DMS114 treated with DMSO at 0.1 percent for 48 hours (cell line): ENCODE data around the gene FBXO45.
A peak's percentile ranks its signal among the peaks of the same experiment; 100 is the strongest.
"Not testable (repeated sequence)": the region's sequence is repeated elsewhere in the genome, so short reads cannot be mapped to it uniquely, and the experiment has no call there.

Experiments
- DNase-seq: peaks from one replicate; lab custom pipeline; 2025; ENCODE audit not compliant: unreplicated experiment; lab: John Stamatoyannopoulos, UW

The FBXO45 gene

DNA sequence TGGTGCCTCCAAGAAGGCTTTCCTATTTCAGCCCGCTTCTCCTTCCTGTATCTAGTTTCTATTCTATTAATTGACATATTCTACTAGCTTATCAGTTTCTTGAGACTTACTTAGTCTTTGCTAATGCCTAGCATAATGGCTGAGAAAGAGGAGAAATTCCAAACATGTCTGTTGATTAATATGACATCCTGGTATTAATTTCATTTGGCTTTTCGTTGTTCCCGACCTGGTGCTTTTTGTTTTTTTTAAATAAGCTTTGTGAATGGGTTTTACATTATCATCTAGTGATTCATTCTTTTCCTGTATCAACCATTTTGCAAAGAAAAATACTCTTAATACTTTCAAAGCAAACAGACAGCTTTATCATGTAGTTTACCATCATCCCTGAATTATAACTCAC is 13.2 kb upstream of the FBXO45 start:
- no peak for DNase-seq

DNA sequence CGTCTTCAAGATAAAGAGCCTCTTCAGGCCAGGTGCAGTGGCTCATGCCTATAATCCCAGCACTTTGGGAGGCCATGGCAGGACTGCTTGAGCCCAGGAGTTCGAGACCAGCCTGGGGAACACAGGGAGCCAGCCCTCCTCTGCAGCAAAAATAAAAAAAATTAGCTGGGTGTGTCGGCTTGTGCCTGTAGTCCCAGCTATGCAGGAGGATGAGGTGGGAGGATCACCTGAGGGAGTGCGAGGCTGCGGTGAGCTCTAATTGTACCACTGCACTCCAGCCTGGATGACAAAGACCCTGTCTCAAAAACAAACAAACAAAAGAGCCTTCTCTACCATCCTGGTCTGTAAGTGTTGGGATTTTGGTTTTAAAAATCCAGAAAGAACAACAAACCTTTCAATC is 11.2 kb upstream of the FBXO45 start:
- DNase-seq, result no peak

- no peak for DNase-seq
Measured at GRCh38 chr3:196558476-196558875, 10.0 kb upstream of the FBXO45 start.

- no peak for DNase-seq
Measured at GRCh38 chr3:196559826-196560225, 8.6 kb upstream of the FBXO45 start.

DNA sequence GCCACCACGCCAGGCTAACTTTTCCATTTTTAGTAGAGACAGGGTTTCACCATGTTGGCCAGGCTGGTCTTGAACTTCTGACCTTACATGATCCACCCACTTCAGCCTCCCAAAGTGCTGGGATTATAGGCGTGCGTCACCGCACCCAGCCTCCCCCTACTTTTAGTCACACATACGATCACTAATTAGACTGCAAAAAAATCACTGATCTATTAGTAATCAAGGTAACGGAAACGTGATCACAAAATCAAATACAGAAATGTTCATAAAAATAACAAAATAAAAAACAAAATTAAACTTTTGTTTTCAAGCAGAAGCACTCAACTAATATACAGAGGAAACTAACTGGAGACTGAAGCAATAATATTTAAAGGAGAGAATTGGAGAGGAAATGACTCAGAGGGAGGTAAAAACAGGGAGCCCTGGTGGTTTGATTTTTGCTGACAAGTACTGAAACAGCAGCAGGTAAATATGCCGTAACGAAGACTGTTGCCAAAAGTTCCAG is 4.7 kb upstream of the FBXO45 start:
- DNase-seq, result no peak

- DNase-seq, result no peak
Measured at GRCh38 chr3:196569003-196569516, 600 bp downstream of the FBXO45 start.

DNA sequence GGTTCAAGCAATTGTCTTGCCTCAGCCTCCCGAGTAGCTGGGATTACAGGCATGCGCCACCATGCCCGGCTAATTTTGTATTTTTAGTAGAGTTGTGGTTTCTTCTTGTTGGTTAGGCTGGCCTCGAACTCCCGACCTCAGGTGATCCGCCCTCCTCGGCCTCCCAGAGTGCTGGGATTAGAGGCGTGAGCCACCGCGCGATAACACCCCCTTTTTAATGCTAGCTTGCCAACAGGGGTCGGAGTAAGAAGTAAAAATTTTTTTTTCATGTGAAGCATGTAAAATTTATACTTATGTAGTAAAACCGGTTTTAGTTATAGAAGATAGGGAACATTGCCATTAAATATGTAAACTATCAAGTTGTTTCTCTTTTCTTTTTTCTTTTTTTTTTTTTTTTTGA is 1.9 kb downstream of the FBXO45 start:
- DNase-seq, result not testable (repeated sequence)

DNA sequence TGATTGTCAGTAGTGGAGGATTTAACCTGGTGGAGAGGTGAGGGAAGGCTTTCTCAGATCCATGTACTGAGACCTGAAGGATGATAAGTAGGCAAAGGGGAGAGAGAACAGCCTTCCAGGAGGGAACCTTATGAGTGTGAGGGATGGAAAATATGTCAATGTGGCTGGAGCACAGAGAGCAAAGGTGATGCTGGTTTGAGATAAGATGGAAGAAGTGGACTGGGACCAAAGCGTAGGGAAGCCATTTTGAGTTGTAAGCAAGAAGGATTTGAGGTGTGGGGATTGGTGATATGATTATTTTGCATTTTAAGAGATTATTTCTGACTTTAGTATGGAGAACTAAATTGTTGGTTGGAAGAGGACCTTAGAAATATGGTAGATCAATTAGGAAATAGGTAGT is 3.9 kb downstream of the FBXO45 start:
- DNase-seq, result no peak

- no peak for DNase-seq
Measured at GRCh38 chr3:196585044-196585757, 16.7 kb downstream of the FBXO45 start.

- DNase-seq, result no peak
Measured at GRCh38 chr3:196590279-196590678, 21.8 kb downstream of the FBXO45 start.

DNA sequence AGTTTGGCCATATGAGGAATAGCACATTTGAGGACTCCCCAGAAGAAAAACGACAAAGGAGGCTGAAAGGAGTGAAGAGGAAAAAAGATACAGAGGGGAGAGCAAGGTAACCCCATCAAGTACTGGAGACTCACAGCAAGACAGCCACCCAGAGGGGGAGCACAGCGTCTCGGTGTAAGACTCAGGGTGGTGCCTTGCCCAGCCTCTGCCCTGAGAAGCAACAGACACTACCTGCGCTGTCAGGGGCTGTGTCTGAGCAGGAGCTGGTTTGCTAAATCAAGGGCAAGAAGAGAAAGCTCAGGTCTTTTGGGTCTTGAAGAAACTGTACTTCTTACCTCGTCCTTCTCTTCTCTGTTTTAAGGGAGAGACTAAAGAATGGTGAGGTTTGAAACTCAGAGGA is 27.9 kb downstream of the FBXO45 start:
- no peak for DNase-seq

GRCh38 chr3:196597971-196598733 is 29.7 kb downstream of the FBXO45 start:
- not testable (repeated sequence) for DNase-seq

DNA sequence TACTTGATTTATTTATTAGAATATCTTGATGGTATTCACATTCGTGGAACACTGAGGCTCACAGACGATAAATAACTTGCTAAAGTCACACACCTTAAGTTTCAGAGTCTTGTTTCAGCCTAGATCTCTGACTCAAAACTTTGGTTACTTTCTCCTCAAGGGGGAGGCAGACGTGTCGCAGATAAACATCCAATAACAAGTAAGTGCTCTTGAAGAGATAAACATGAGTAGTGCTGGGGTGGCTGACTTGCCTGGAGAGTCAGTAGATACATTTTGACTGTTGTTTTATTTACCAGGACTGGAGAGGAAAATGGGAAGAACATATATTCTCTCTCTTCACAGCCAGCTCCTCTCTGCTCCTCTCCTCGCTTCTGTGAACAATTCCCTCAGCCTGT is 31.3 kb downstream of the FBXO45 start:
- no peak for DNase-seq

DNA sequence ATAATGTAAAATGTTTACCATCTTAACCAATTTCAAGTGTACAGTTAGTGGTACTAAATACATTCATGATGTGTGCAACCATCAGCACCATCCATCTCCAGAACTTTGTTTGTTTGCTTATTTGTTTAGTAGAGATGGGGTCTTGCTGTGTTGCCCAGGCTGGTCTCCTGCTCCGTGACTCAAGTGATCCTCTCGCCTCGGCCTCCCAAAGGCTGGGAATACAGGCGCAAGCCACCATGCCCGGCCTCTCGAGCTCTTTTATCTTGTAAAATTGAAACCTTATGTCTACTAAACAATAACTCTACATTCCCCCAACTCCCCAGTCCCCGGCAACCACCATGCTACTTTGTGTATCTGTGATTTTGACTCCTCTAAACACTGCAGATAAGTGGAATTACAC is 31.9 kb downstream of the FBXO45 start:
- no peak for DNase-seq

DNA sequence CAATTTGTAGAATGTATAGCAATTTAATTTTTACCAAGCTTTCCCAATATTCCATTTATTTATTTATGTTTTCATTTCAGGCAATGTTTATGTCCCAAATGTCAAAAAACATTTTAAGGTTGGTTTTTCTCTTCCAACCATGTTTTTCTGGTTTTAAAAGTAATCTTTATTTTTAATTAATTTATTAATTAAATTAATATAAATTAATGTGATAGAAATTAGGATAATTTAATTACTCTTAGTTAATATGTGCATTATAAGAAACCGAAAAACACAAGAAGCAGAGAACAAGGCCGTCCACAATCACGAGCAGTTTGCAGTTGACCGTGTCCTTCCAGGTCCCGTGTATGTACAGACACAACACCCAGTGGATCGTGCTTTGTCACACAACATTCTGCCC is 34.2 kb downstream of the FBXO45 start:
- DNase-seq, result no peak

DNA sequence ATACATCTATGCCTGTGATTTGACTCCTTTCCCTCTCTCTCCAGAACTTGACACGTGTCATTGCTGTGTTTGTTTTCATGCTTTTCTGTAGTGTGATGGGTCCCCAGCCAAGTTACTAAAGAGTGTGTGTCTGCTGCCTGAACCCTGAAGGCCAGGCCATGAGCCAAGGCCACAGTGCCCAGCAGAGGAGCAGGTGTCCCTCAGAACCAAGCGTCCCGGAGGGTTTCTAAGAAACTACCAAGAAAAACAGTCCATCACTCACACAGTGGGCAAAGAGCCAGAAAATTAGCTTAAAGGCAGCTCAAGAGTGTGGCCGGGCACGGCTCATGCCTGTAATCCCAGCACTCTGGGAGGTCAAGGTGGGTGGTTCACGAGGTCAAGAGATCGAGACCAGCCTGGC is 35.2 kb downstream of the FBXO45 start:
- no peak for DNase-seq

GRCh38 chr3:196604548-196604947 is 36.1 kb downstream of the FBXO45 start:
- DNase-seq, result no peak

GRCh38 chr3:196608693-196609092 is 40.2 kb downstream of the FBXO45 start:
- DNase-seq, result no peak

- peak; percentile 54 for DNase-seq
Measured at GRCh38 chr3:196609343-196609775, 40.9 kb downstream of the FBXO45 start.

DNA sequence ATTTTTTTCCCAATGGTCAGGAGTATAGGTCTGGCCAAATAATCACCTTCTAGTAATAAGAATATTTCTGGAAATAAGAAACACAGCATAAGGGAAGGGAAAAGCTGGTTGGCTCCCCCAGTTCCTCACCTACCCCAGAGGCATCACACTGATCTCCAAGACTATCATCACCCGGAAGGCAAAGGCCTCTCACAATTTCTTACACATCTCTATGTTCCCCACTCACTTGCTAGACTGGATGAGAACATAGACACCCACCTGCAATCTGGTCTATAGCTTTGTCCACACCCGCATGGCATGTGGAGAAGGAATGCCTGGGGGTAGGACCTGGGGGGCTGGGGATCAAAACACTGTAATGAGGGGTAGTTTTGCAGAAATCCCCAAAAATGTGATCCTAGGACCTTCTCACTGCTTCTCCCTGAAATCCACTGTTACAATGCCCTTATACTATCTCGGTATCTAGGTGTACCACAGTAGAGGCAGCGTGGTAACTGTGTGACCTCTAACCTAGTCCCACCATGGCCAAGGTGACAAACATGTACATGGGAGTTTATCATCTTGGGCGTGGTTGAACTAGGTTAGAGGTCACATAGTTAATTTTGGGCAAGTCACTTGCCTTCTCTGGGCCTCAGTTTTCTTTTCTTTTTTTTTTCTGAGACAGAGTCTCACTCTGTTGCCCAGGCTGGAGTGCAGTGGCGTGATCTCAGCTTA is 41.5 kb downstream of the FBXO45 start:
- no peak for DNase-seq

- no peak for DNase-seq
Measured at GRCh38 chr3:196611761-196612483, 43.5 kb downstream of the FBXO45 start.
